Measurements from ENCODE around the gene BHMT2. TPM values are rescaled to one million over a fixed set of nuclear protein-coding genes. Genes with fewer than 3 reads are reported as not detected.

The BHMT2 gene
- total and polyA plus RNA-seq, 2 of the 13 experiments (the other 11 are each of a cell fraction or from before 2014, with no cell fraction given): 13.8 to 18.8 TPM

DNA sequence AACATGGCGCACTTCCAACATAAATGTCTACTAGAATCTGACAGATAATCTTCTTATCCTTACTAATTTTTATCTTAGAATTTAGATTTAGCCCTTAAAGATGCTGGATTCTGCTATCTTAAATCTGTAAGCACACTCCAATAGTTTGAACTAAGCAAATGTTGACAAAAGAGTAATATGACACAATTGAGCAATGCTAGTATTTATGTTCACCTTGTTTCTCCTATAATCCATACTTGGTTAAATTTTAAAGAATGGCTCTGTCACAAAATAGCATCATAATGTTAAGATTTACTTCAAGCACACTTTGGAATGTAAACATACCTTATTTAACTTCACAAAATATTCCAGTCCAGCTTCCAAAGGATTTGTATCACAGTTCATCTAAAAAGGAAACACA is 45.6 kb upstream of the BHMT2 start (continued):
- TF ChIP-seq, protein P1, sequence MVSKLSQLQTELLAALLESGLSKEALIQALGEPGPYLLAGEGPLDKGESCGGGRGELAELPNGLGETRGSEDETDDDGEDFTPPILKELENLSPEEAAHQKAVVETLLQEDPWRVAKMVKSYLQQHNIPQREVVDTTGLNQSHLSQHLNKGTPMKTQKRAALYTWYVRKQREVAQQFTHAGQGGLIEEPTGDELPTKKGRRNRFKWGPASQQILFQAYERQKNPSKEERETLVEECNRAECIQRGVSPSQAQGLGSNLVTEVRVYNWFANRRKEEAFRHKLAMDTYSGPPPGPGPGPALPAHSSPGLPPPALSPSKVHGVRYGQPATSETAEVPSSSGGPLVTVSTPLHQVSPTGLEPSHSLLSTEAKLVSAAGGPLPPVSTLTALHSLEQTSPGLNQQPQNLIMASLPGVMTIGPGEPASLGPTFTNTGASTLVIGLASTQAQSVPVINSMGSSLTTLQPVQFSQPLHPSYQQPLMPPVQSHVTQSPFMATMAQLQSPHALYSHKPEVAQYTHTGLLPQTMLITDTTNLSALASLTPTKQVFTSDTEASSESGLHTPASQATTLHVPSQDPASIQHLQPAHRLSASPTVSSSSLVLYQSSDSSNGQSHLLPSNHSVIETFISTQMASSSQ (IDR thresholded peaks at IDR 0.05; ENCODE audit: low read depth): peak; percentile 90
- TF ChIP-seq, protein P1 (CRISPR knock-in tag; IDR thresholded peaks at IDR 0.05; ENCODE audit: borderline replicate concordance): peak; percentile 49; the same call in 1 of the 2 replicates
- TF ChIP-seq, protein P2, sequence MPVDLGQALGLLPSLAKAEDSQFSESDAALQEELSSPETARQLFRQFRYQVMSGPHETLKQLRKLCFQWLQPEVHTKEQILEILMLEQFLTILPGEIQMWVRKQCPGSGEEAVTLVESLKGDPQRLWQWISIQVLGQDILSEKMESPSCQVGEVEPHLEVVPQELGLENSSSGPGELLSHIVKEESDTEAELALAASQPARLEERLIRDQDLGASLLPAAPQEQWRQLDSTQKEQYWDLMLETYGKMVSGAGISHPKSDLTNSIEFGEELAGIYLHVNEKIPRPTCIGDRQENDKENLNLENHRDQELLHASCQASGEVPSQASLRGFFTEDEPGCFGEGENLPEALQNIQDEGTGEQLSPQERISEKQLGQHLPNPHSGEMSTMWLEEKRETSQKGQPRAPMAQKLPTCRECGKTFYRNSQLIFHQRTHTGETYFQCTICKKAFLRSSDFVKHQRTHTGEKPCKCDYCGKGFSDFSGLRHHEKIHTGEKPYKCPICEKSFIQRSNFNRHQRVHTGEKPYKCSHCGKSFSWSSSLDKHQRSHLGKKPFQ (CRISPR knock-in tag; IDR thresholded peaks at IDR 0.05; ENCODE audit: insufficient replicate concordance): no peak
- TF ChIP-seq, protein P3, sequence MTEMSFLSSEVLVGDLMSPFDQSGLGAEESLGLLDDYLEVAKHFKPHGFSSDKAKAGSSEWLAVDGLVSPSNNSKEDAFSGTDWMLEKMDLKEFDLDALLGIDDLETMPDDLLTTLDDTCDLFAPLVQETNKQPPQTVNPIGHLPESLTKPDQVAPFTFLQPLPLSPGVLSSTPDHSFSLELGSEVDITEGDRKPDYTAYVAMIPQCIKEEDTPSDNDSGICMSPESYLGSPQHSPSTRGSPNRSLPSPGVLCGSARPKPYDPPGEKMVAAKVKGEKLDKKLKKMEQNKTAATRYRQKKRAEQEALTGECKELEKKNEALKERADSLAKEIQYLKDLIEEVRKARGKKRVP (CRISPR knock-in tag; IDR thresholded peaks at IDR 0.05): 0 out of 4 replicates have a peak, but pooled peaks of 1 of the 2 experiments have one; percentile 6
- no peak for TF ChIP-seq NFKB2 (CRISPR knock-in tag; IDR thresholded peaks at IDR 0.05; ENCODE audit: borderline replicate concordance)
- TF ChIP-seq KAT8 (CRISPR knock-in tag; IDR thresholded peaks at IDR 0.05): 0 out of 2 replicates have a peak, but pooled peaks have one; percentile 11
- TF ChIP-seq ZNF572 (CRISPR knock-in tag; IDR thresholded peaks at IDR 0.05): no peak
- 0 out of 2 replicates have a peak, but pooled peaks have one; percentile 44 for TF ChIP-seq SMAD3 (CRISPR knock-in tag; IDR thresholded peaks at IDR 0.05)
- TF ChIP-seq SOX13 (IDR thresholded peaks at IDR 0.05): no peak
- TF ChIP-seq SOX13 (CRISPR knock-in tag; conservative IDR thresholded peaks at IDR 0.05 in 1 of 2, IDR thresholded peaks at IDR 0.05 in 1 of 2): peak in 1 of 2 experiments; percentile 80; a peak in 2 of 4 replicates
- TF ChIP-seq ZNF101 (CRISPR knock-in tag; IDR thresholded peaks at IDR 0.05; ENCODE audit: borderline replicate concordance, low read depth): no peak
- TF ChIP-seq ZNF24 (IDR thresholded peaks at IDR 0.05): 0 out of 2 replicates have a peak, but pooled peaks have one; percentile 6
- no peak for TF ChIP-seq SOX6 (IDR thresholded peaks at IDR 0.05)
- TF ChIP-seq SOX6 (CRISPR knock-in tag; IDR thresholded peaks at IDR 0.05): peak; percentile 70; the same call in 1 of the 2 replicates
- TF ChIP-seq, protein P4, sequence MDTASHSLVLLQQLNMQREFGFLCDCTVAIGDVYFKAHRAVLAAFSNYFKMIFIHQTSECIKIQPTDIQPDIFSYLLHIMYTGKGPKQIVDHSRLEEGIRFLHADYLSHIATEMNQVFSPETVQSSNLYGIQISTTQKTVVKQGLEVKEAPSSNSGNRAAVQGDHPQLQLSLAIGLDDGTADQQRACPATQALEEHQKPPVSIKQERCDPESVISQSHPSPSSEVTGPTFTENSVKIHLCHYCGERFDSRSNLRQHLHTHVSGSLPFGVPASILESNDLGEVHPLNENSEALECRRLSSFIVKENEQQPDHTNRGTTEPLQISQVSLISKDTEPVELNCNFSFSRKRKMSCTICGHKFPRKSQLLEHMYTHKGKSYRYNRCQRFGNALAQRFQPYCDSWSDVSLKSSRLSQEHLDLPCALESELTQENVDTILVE (CRISPR knock-in tag; IDR thresholded peaks at IDR 0.05): 0 out of 2 replicates have a peak, but pooled peaks have one; percentile 28
- TF ChIP-seq TBL1XR1 (IDR thresholded peaks at IDR 0.05; ENCODE audit: borderline replicate concordance, low read length, partially characterized antibody): peak; percentile 71
- TF ChIP-seq, protein P5, sequence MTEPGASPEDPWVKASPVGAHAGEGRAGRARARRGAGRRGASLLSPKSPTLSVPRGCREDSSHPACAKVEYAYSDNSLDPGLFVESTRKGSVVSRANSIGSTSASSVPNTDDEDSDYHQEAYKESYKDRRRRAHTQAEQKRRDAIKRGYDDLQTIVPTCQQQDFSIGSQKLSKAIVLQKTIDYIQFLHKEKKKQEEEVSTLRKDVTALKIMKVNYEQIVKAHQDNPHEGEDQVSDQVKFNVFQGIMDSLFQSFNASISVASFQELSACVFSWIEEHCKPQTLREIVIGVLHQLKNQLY (CRISPR knock-in tag; IDR thresholded peaks at IDR 0.05): peak; percentile 67
- TF ChIP-seq GATA4 (IDR thresholded peaks at IDR 0.05; ENCODE audit: borderline replicate concordance, low read depth): no peak
- TF ChIP-seq, protein P6, sequence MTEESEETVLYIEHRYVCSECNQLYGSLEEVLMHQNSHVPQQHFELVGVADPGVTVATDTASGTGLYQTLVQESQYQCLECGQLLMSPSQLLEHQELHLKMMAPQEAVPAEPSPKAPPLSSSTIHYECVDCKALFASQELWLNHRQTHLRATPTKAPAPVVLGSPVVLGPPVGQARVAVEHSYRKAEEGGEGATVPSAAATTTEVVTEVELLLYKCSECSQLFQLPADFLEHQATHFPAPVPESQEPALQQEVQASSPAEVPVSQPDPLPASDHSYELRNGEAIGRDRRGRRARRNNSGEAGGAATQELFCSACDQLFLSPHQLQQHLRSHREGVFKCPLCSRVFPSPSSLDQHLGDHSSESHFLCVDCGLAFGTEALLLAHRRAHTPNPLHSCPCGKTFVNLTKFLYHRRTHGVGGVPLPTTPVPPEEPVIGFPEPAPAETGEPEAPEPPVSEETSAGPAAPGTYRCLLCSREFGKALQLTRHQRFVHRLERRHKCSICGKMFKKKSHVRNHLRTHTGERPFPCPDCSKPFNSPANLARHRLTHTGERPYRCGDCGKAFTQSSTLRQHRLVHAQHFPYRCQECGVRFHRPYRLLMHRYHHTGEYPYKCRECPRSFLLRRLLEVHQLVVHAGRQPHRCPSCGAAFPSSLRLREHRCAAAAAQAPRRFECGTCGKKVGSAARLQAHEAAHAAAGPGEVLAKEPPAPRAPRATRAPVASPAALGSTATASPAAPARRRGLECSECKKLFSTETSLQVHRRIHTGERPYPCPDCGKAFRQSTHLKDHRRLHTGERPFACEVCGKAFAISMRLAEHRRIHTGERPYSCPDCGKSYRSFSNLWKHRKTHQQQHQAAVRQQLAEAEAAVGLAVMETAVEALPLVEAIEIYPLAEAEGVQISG (CRISPR knock-in tag; IDR thresholded peaks at IDR 0.05): no peak
